PC-3 (cell line): ENCODE results near the gene CDH4.

Experiments used
- EZH2 ChIP-seq: fragments of 300-600 bp; sonication (generic); IDR thresholded peaks from one replicate; pipeline ENCODE4 v1.6.1; 2017; ENCODE audit warnings: antibody characterized with exemption, mild to moderate bottlenecking, low read length; ENCODE audit not compliant: unreplicated experiment
- EZH2phosphoT487 ChIP-seq: fragments of 300-600 bp; sonication (generic); IDR thresholded peaks from 2 replicates; pipeline ENCODE4 v1.6.1; 2018; ENCODE audit warnings: mild to moderate bottlenecking, antibody characterized with exemption, low read length, borderline replicate concordance
- TF ChIP-seq, protein P1 (sequence below): fragments of 300-600 bp; sonication (generic); conservative IDR thresholded peaks from 2 replicates; pipeline ENCODE4 v1.5.1; 2017; ENCODE audit warnings: antibody characterized with exemption, low read depth, mild to moderate bottlenecking, low read length

DNA sequence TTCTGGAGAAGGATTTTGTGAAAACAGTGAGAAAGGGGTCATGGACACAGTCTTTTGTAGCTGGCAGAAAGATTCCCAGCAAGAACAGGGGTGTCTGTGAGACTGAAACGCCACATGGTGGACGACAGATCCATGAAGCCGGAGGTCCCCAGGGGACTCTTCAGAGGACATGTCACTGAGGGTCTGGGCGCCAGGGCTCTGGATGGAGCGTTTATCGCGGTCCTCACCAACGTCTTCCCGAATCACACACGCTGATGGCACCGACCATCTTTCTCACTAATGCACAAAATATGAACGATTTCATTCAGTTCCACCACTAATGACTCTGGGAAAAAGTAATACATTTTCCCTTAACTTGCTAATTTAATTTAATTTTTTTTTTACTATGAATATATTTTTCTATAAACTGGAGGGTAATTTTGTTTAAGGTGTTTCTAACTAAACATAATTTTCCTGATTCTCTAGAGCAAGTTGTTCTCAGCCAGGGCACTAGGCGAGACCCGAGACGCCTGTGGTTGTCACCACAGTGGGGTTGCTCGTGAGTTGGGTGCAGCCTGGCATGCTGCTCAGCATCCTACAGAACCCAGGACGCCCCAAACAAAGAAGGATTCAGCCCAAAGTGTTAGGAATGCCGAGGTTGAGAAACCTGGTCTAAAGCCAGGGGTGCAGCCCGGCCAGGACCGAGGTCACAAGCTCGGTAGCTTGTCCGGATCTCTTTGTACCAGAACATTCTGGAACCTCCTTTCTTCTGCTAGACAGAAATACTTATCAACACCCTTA is 507.4 kb downstream of the CDH4 start:
- TF ChIP-seq, protein P1, sequence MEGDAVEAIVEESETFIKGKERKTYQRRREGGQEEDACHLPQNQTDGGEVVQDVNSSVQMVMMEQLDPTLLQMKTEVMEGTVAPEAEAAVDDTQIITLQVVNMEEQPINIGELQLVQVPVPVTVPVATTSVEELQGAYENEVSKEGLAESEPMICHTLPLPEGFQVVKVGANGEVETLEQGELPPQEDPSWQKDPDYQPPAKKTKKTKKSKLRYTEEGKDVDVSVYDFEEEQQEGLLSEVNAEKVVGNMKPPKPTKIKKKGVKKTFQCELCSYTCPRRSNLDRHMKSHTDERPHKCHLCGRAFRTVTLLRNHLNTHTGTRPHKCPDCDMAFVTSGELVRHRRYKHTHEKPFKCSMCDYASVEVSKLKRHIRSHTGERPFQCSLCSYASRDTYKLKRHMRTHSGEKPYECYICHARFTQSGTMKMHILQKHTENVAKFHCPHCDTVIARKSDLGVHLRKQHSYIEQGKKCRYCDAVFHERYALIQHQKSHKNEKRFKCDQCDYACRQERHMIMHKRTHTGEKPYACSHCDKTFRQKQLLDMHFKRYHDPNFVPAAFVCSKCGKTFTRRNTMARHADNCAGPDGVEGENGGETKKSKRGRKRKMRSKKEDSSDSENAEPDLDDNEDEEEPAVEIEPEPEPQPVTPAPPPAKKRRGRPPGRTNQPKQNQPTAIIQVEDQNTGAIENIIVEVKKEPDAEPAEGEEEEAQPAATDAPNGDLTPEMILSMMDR = no peak
- TF ChIP-seq EZH2 = no peak
- no peak for TF ChIP-seq EZH2phosphoT487
